Neural cell (in vitro differentiated cells): Measurements from ENCODE around the gene ZNF534.

ENCODE experiments used
- CTCF ChIP-seq: fragments of 450-650 bp; IDR thresholded peaks from 2 replicates; pipeline ENCODE4 v1.5.1; 2014; ENCODE audit warnings: antibody characterized with exemption, mild to moderate bottlenecking, moderate library complexity; ENCODE audit not compliant: poor library complexity, severe bottlenecking
- TAF1 ChIP-seq: IDR thresholded peaks from 2 replicates; pipeline ENCODE4 v1.6.1; 2012; ENCODE audit warnings: low read depth

- TF ChIP-seq CTCF (no peak), TAF1 (no peak)
Observed at GRCh38 chr19:52410276-52410675, 18.7 kb upstream of the ZNF534 start.
